Measurements from ENCODE around the gene MACF1.

The MACF1 gene

DNA sequence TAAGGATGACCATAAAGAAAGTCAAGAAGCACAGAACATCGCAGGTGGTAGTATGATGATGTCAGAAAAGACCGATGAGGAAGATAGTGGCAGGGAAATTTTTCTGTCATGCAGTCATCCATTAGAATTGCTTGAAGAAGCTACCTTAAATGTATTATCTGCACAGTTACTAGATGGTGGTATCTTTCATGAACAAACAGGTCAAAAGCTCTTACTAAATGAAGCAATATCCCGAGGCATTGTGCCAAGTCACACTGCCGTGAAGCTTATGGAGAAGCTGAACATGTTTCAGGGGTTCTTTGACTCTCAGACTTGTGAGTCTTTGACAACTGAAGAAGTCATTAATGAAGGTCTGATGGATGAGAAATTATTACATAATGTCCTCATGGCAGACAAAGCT is 128.8 kb downstream of the MACF1 start:
- peaks cover 0 to 2% (median 0%) of the 10 kb centered on the region in 11 experiments; a peak in 2 of 22 replicates for H4K20me1 ChIP-seq
- H3K9ac ChIP-seq, result no peak overlapping the region
- H3K27ac ChIP-seq, result peak overlapping the region in 3 of 11 experiments; percentile 72 to 86 (median 81); a peak in 4 of 22 replicates
- peaks cover 0 to 77% (median 2%) of the 10 kb centered on the region in 10 experiments; a peak in 8 of 20 replicates for H3K4me1 ChIP-seq
- no peaks in the 10 kb centered on the region for H3K9me3 ChIP-seq (replicated peaks in 1 of 11)
- no peak overlapping the region for H3K4me3 ChIP-seq
- H3K4me2 ChIP-seq, result peak overlapping the region in 3 of 11 experiments; percentile 56 to 78 (median 74); a peak in 6 of 22 replicates
- peaks cover 76 to 100% (median 99%) of the 10 kb centered on the region in 11 experiments for H3K36me3 ChIP-seq
- no peak for TF ChIP-seq Cebpa-rat (IDR thresholded peaks at IDR 0.05)
- no peaks in the 10 kb centered on the region for H3K27me3 ChIP-seq

DNA sequence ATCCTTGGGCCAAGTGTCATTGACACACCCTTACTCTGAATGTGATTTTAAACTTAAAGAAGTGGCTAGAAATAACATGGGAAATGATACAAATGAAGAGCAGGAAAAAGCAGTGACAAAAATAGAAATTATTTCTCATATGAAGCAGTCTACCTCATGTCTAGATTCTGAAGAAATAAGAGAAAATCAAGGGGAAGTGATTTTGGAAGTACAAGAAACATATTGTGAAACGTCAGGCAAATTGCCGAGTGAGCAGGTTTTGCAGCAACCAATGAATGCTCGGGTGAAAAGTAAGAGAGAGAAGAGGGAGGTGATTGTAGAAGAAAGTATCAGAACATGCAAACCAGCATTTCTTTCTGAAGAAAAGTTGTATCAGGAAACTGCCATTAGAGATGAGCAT is 130.7 kb downstream of the MACF1 start:
- H3K4me2 ChIP-seq, result peak overlapping the region in 4 of 11 experiments; percentile 53 to 78 (median 65); a peak in 9 of 22 replicates
- H3K27me3 ChIP-seq, result no peaks in the 10 kb centered on the region
- peaks cover 76 to 100% (median 100%) of the 10 kb centered on the region in 11 experiments for H3K36me3 ChIP-seq
- TF ChIP-seq Cebpa-rat (IDR thresholded peaks at IDR 0.05), result peak in 2 of 11 experiments; percentile 27 to 81; a peak in 2 of 22 replicates
- no peaks in the 10 kb centered on the region for H3K9me3 ChIP-seq (replicated peaks in 1 of 11)
- peak overlapping the region in 4 of 11 experiments; percentile 55 to 67 (median 60); a peak in 7 of 22 replicates for H3K9ac ChIP-seq
- H3K4me1 ChIP-seq, result peaks cover 0 to 93% (median 2%) of the 10 kb centered on the region in 10 experiments; a peak in 8 of 20 replicates
- no peaks in the 10 kb centered on the region; a peak in 3 of 22 replicates for H4K20me1 ChIP-seq
- H3K27ac ChIP-seq, result peak overlapping the region in 5 of 11 experiments; percentile 31 to 86 (median 72); a peak in 8 of 22 replicates
- H3K4me3 ChIP-seq, result no peak overlapping the region

DNA sequence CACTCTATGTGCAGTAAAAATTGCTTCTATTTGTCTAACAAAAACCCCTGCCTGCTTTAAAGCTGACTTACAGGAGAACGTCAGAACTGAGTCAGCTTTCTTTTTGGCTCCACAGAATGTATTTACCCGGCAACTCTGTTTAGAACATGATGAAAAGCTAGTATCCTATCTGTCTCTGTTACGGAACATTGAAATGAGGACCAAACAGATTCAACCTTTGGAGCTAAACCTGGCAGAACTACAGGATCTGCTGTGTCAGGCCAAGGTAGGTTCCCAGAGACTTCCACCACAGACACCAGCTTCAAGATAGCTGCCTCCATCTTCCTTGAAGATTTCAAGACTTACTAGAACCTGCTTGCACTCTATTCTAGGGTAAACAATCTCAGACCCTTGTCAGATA is 132.6 kb downstream of the MACF1 start:
- Histone ChIP-seq H3K27me3 (no peaks in the 10 kb centered on the region), H3K27ac (peak overlapping the region in 1 of 11 experiments; percentile 86; a peak in 2 of 22 replicates), H3K4me3 (peak overlapping the region in 1 of 10 experiments; percentile 30; a peak in 1 of 20 replicates), H3K9ac (0 out of 22 replicates have a peak overlapping the region, but pooled peaks of 1 of the 11 experiments have one; percentile 20), H3K4me2 (peak overlapping the region in 3 of 11 experiments; percentile 56 to 78 (median 74); a peak in 6 of 22 replicates), H3K4me1 (peaks cover 0 to 80% (median 2%) of the 10 kb centered on the region in 10 experiments; a peak in 8 of 20 replicates), H3K36me3 (peaks cover 76 to 100% (median 100%) of the 10 kb centered on the region in 11 experiments), H3K9me3 (replicated peaks in 1 of 11) (no peaks in the 10 kb centered on the region), H4K20me1 (no peaks in the 10 kb centered on the region; a peak in 3 of 22 replicates)
- no peak for TF ChIP-seq Cebpa-rat (IDR thresholded peaks at IDR 0.05)

- TF ChIP-seq Cebpa-rat (IDR thresholded peaks at IDR 0.05), result no peak
- Histone ChIP-seq H3K4me3 (no peak overlapping the region), H3K27ac (no peak overlapping the region), H3K9ac (no peak overlapping the region), H4K20me1 (peaks cover 0 to 7% (median 0%) of the 10 kb centered on the region in 11 experiments; a peak in 3 of 22 replicates), H3K9me3 (replicated peaks in 1 of 11) (no peaks in the 10 kb centered on the region), H3K27me3 (no peaks in the 10 kb centered on the region), H3K36me3 (peaks cover 97 to 100% (median 100%) of the 10 kb centered on the region in 11 experiments), H3K4me2 (no peak overlapping the region), H3K4me1 (peaks cover 0 to 23% (median 0%) of the 10 kb centered on the region in 10 experiments; a peak in 6 of 20 replicates)
These were observed 138.3 kb downstream of the MACF1 start for GRCh38 chr1:39342776-39343175.

GRCh38 chr1:39344394-39345154 is 140.1 kb downstream of the MACF1 start:
- no peak for TF ChIP-seq Cebpa-rat (IDR thresholded peaks at IDR 0.05)
- Histone ChIP-seq H3K4me1 (peaks cover 0 to 6% (median 0%) of the 10 kb centered on the region in 10 experiments; a peak in 6 of 20 replicates), H3K9me3 (replicated peaks in 1 of 11) (no peaks in the 10 kb centered on the region), H3K27ac (no peak overlapping the region), H4K20me1 (peaks cover 0 to 7% (median 0%) of the 10 kb centered on the region in 11 experiments; a peak in 2 of 22 replicates), H3K9ac (no peak overlapping the region), H3K36me3 (peaks cover 97 to 100% (median 100%) of the 10 kb centered on the region in 11 experiments), H3K4me2 (no peak overlapping the region), H3K27me3 (no peaks in the 10 kb centered on the region), H3K4me3 (no peak overlapping the region)

GRCh38 chr1:39346872-39347271 is 142.4 kb downstream of the MACF1 start:
- H3K4me2 ChIP-seq, result no peak overlapping the region
- H4K20me1 ChIP-seq, result peaks cover 0 to 7% (median 0%) of the 10 kb centered on the region in 11 experiments; a peak in 3 of 22 replicates
- no peaks in the 10 kb centered on the region for H3K27me3 ChIP-seq
- TF ChIP-seq Cebpa-rat (IDR thresholded peaks at IDR 0.05), result no peak
- H3K9ac ChIP-seq, result no peak overlapping the region; a peak in 1 of 22 replicates
- peak overlapping the region in 3 of 11 experiments; percentile 6 to 32 (median 10); a peak in 3 of 22 replicates for H3K27ac ChIP-seq
- H3K36me3 ChIP-seq, result peaks cover 97 to 100% (median 100%) of the 10 kb centered on the region in 11 experiments
- H3K9me3 ChIP-seq (replicated peaks in 1 of 11), result no peaks in the 10 kb centered on the region
- H3K4me1 ChIP-seq, result no peaks in the 10 kb centered on the region
- H3K4me3 ChIP-seq, result no peak overlapping the region

DNA sequence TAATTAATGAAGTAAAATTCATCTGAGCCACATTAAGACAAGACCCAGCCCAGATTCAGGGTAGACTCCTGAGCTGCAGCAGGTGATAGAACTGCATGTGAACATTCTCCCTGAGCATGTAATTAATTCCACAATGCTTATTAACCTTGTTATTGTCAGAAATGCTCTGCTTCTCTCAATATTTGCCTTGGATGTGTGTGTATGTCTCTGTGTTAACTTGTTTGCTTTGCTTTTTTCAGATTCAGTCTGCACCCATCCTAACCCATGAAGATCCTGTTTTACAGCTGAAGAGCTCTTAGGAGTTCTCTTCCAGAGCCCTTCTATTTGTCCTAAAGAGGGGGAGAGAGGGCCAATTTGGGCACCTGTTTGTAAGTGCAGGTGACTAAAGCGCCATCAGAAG is 143.8 kb downstream of the MACF1 start:
- Histone ChIP-seq H3K4me3 (no peak overlapping the region), H3K27ac (no peak overlapping the region), H3K4me1 (no peaks in the 10 kb centered on the region), H3K9ac (no peak overlapping the region), H3K4me2 (no peak overlapping the region), H4K20me1 (peaks cover 0 to 7% (median 0%) of the 10 kb centered on the region in 11 experiments; a peak in 5 of 22 replicates), H3K36me3 (peaks cover 97 to 100% (median 100%) of the 10 kb centered on the region in 11 experiments), H3K9me3 (replicated peaks in 1 of 11) (no peaks in the 10 kb centered on the region), H3K27me3 (no peaks in the 10 kb centered on the region)
- no peak for TF ChIP-seq Cebpa-rat (IDR thresholded peaks at IDR 0.05)

- TF ChIP-seq Cebpa-rat (IDR thresholded peaks at IDR 0.05), result no peak
- H3K27me3 ChIP-seq, result no peaks in the 10 kb centered on the region
- H3K4me1 ChIP-seq, result no peaks in the 10 kb centered on the region
- H3K36me3 ChIP-seq, result peaks cover 98 to 100% (median 100%) of the 10 kb centered on the region in 11 experiments
- H3K9me3 ChIP-seq (replicated peaks in 1 of 11), result no peaks in the 10 kb centered on the region
- peak overlapping the region in 1 of 11 experiments; percentile 21; a peak in 1 of 22 replicates for H3K9ac ChIP-seq
- no peak overlapping the region for H3K27ac ChIP-seq
- H3K4me3 ChIP-seq, result no peak overlapping the region
- H3K4me2 ChIP-seq, result no peak overlapping the region
- H4K20me1 ChIP-seq, result peaks cover 0 to 25% (median 0%) of the 10 kb centered on the region in 11 experiments; a peak in 7 of 22 replicates
These were observed 148.4 kb downstream of the MACF1 start for GRCh38 chr1:39352881-39353280.

DNA sequence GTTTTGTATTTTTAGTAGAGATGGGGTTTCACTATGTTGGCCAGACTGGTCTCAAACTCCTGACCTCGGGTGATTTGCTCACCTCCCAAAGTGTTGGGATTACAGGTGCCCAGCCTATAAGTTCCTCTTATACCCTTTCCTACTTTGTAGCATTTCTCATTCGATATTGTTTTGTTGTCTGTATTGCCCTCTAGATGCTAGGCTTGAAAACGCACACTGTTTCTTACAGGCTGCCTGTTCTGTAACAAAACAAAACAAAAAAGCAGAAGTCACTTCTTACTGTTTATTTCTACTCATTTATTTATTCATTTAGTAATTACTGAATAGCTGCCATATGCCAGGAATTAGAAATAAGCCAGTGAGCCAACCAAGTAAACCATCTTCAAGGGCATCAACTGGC is 150.1 kb downstream of the MACF1 start:
- no peaks in the 10 kb centered on the region for H3K27me3 ChIP-seq
- H3K4me2 ChIP-seq, result no peak overlapping the region
- H3K9ac ChIP-seq, result no peak overlapping the region
- H4K20me1 ChIP-seq, result peaks cover 0 to 37% (median 6%) of the 10 kb centered on the region in 11 experiments; a peak in 10 of 22 replicates
- no peaks in the 10 kb centered on the region for H3K9me3 ChIP-seq (replicated peaks in 1 of 11)
- no peak overlapping the region for H3K27ac ChIP-seq
- H3K36me3 ChIP-seq, result peaks cover 98 to 100% (median 100%) of the 10 kb centered on the region in 11 experiments
- H3K4me3 ChIP-seq, result no peak overlapping the region
- no peak for TF ChIP-seq Cebpa-rat (IDR thresholded peaks at IDR 0.05)
- H3K4me1 ChIP-seq, result no peaks in the 10 kb centered on the region

Measured in BLaER1 treated with 17β-estradiol and CSF1 and Interleukin-3, amounts not matched to agents 10 nM and 100 nM (cell line).